GM12878 (cell line): ENCODE results near the gene CARD19. TPM values are rescaled to one million over a fixed set of nuclear protein-coding genes. Genes with fewer than 3 reads are reported as not detected.

Experiments
- CEBPB ChIP-seq, 2 experiments: fragments of 150-350 bp in 1 of 2; IDR thresholded peaks; 2 replicates each; pipeline ENCODE4 v1.6.1; 2012 to 2014; ENCODE audit warnings: low read depth in 2 of 2, low read length in 2 of 2, borderline replicate concordance in 1 of 2, inconsistent platforms in 1 of 2
- EED ChIP-seq: sonication (generic); IDR thresholded peaks from 2 replicates; pipeline ENCODE4 v1.6.1; 2016; ENCODE audit warnings: antibody characterized with exemption, low read depth
- FOS ChIP-seq: IDR thresholded peaks from 3 replicates; pipeline ENCODE4 v1.6.1; 2011; ENCODE audit warnings: borderline replicate concordance; ENCODE audit not compliant: insufficient read length; ENCODE audit errors: extremely low read depth
- FOXM1 ChIP-seq: IDR thresholded peaks from 2 replicates; pipeline ENCODE4 v1.6.1; 2012; ENCODE audit warnings: low read depth, mild to moderate bottlenecking, inconsistent platforms, low read length, moderate library complexity
- HDAC6 ChIP-seq: fragments of 200-600 bp; sonication (generic); IDR thresholded peaks from one replicate; pipeline ENCODE4 v1.8.0; 2017; ENCODE audit warnings: antibody characterized with exemption; ENCODE audit not compliant: unreplicated experiment
- HDGF ChIP-seq: fragments of 450-650 bp; IDR thresholded peaks from 2 replicates; pipeline ENCODE4 v1.6.1; 2016; ENCODE audit warnings: antibody characterized with exemption
- IRF4 ChIP-seq: IDR thresholded peaks from 2 replicates; pipeline ENCODE4 v1.6.1; 2011; ENCODE audit warnings: low read depth, low read length
- MXI1 ChIP-seq: fragments of 150-350 bp; IDR thresholded peaks from 2 replicates; pipeline ENCODE4 v1.6.1; 2011; ENCODE audit warnings: low read depth, mild to moderate bottlenecking, inconsistent platforms, low read length, improper control_type of control experiment
- NBN ChIP-seq: fragments of 450-650 bp; IDR thresholded peaks from 2 replicates; pipeline ENCODE4 v1.6.1; 2016
- NFXL1 ChIP-seq: fragments of 450-650 bp; IDR thresholded peaks from 2 replicates; pipeline ENCODE4 v1.6.1; 2017; ENCODE audit warnings: antibody characterized with exemption, mild to moderate bottlenecking, borderline replicate concordance
- RBBP5 ChIP-seq: fragments of 200-600 bp; sonication (generic); conservative IDR thresholded peaks from 2 replicates; pipeline ENCODE4 v1.6.1; 2016
- SIX5 ChIP-seq: IDR thresholded peaks from 2 replicates; pipeline ENCODE4 v1.6.1; 2011; ENCODE audit warnings: mild to moderate bottlenecking, low read depth, low read length, moderate library complexity; ENCODE audit not compliant: severe bottlenecking
- SP1 ChIP-seq: IDR thresholded peaks from one replicate; pipeline ENCODE4 v1.6.1; 2011; ENCODE audit warnings: low read depth, low read length
- ZBED1 ChIP-seq: IDR thresholded peaks from 2 replicates; pipeline ENCODE4 v1.6.1; 2016; ENCODE audit warnings: borderline replicate concordance
- ZNF384 ChIP-seq: IDR thresholded peaks from 2 replicates; pipeline ENCODE4 v1.6.1; 2012; ENCODE audit warnings: low read depth, mild to moderate bottlenecking, low read length, improper control_type of control experiment, borderline replicate concordance
- ZSCAN29 ChIP-seq: fragments of 450-650 bp; IDR thresholded peaks from 2 replicates; pipeline ENCODE4 v1.6.1; 2017; ENCODE audit warnings: mild to moderate bottlenecking, moderate library complexity
- polyA plus RNA-seq, 11 experiments: library from polyadenylated mRNA; depleted of rRNA in 4 of 11; unstranded in 6 of 11; stranded (reverse) in 5 of 11; fragments of >200 nt; fragmentation: Nextera tagmentation in 4 of 11; fragmentation: Illumina TruSeq in 1 of 11; extraction: Ambion mirVana in 4 of 11; extraction: Trizol in 1 of 11; gene quantifications; 1 replicate in 1 of 11; 2 replicates in 10 of 11; pipeline versions ENCODE4 v1.2.1 to v1.2.3, GENCODE V29; 2011 to 2016; ENCODE audit warnings: inconsistent platforms in 2 of 11, missing spikeins in 2 of 11, low read depth in 1 of 11
- total RNA-seq, 4 experiments: library from RNA; depleted of rRNA in 3 of 4; stranded (reverse); fragments of >200 nt in 3 of 4; fragmentation: Illumina TruSeq in 1 of 4; extraction: Trizol in 1 of 4; gene quantifications; 2 replicates each; pipeline versions ENCODE4 v1.2.1 to v1.2.3, GENCODE V29; 2013 to 2021
- TF ChIP-seq, protein P1 (sequence below): IDR thresholded peaks from 2 replicates; pipeline ENCODE4 v1.6.1; 2012; ENCODE audit warnings: low read depth, low read length, improper control_type of control experiment
- TF ChIP-seq, protein P2 (sequence below): fragments of 450-650 bp; formaldehyde crosslinking; IDR thresholded peaks from 2 replicates; pipeline ENCODE4 v1.5.0; 2022; ENCODE audit warnings: mild to moderate bottlenecking, missing genetic modification characterization
- TF ChIP-seq, protein P3 (sequence below): fragments of 450-650 bp; IDR thresholded peaks from 2 replicates; pipeline ENCODE4 v1.6.1; 2017; ENCODE audit warnings: low read depth, mild to moderate bottlenecking, moderate library complexity
- TF ChIP-seq, protein P4 (sequence below): fragments of 450-650 bp; IDR thresholded peaks from 2 replicates; pipeline ENCODE4 v1.6.1; 2016; ENCODE audit warnings: mild to moderate bottlenecking
- TF ChIP-seq, protein P5 (sequence below): fragments of 450-650 bp; formaldehyde crosslinking; IDR thresholded peaks from 2 replicates; pipeline ENCODE4 v1.4.0; 2020; ENCODE audit warnings: mild to moderate bottlenecking, moderate library complexity

CARD19 gene
- total and polyA plus RNA-seq, 10 of the 15 experiments (the other 5 are each of a cell fraction or from before 2014, with no cell fraction given) = 0.61 to 41.6 (median 19.9) TPM

DNA sequence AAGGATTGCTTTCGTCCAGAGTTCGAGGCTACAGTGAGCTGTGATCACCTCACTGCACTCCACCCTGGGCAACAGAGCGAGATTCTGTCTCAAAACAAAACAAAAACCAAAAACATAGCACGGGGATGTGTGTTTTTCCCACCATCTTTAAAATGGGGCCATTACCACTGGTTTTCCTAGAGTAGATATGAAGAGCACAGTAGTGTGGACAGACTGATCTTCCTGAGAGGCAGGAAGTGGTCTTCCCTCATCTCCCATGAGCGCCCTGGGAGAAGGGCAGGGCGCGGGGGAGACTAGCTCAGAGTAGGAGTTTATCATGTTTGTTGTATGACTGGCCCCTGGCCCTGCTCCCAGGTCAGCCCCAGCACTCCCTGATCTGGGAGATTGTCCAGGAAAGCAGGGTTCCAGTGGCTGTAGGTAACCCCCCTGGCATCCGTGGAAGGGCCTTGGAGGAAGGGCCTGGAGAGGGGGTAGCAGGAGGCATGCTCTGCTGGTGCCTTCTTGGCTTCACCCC is 35.2 kb upstream of the CARD19 start (continued):
- no peak for TF ChIP-seq SP1
- TF ChIP-seq ZNF384 = no peak
- no peak for TF ChIP-seq ZSCAN29
- no peak for TF ChIP-seq ZBED1
- TF ChIP-seq, protein P1, sequence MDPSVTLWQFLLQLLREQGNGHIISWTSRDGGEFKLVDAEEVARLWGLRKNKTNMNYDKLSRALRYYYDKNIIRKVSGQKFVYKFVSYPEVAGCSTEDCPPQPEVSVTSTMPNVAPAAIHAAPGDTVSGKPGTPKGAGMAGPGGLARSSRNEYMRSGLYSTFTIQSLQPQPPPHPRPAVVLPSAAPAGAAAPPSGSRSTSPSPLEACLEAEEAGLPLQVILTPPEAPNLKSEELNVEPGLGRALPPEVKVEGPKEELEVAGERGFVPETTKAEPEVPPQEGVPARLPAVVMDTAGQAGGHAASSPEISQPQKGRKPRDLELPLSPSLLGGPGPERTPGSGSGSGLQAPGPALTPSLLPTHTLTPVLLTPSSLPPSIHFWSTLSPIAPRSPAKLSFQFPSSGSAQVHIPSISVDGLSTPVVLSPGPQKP = no peak
- TF ChIP-seq FOS = no peak
- TF ChIP-seq NFXL1 = no peak
- no peak for TF ChIP-seq HDGF
- TF ChIP-seq EED = peak; percentile 16; the same call in 1 of the 2 replicates
- no peak for TF ChIP-seq FOXM1
- TF ChIP-seq, protein P2, sequence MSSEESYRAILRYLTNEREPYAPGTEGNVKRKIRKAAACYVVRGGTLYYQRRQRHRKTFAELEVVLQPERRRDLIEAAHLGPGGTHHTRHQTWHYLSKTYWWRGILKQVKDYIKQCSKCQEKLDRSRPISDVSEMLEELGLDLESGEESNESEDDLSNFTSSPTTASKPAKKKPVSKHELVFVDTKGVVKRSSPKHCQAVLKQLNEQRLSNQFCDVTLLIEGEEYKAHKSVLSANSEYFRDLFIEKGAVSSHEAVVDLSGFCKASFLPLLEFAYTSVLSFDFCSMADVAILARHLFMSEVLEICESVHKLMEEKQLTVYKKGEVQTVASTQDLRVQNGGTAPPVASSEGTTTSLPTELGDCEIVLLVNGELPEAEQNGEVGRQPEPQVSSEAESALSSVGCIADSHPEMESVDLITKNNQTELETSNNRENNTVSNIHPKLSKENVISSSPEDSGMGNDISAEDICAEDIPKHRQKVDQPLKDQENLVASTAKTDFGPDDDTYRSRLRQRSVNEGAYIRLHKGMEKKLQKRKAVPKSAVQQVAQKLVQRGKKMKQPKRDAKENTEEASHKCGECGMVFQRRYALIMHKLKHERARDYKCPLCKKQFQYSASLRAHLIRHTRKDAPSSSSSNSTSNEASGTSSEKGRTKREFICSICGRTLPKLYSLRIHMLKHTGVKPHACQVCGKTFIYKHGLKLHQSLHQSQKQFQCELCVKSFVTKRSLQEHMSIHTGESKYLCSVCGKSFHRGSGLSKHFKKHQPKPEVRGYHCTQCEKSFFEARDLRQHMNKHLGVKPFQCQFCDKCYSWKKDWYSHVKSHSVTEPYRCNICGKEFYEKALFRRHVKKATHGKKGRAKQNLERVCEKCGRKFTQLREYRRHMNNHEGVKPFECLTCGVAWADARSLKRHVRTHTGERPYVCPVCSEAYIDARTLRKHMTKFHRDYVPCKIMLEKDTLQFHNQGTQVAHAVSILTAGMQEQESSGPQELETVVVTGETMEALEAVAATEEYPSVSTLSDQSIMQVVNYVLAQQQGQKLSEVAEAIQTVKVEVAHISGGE = no peak
- no peak for TF ChIP-seq HDAC6
- TF ChIP-seq NBN = 0 out of 2 replicates have a peak, but pooled peaks have one; percentile 37
- TF ChIP-seq, protein P3, sequence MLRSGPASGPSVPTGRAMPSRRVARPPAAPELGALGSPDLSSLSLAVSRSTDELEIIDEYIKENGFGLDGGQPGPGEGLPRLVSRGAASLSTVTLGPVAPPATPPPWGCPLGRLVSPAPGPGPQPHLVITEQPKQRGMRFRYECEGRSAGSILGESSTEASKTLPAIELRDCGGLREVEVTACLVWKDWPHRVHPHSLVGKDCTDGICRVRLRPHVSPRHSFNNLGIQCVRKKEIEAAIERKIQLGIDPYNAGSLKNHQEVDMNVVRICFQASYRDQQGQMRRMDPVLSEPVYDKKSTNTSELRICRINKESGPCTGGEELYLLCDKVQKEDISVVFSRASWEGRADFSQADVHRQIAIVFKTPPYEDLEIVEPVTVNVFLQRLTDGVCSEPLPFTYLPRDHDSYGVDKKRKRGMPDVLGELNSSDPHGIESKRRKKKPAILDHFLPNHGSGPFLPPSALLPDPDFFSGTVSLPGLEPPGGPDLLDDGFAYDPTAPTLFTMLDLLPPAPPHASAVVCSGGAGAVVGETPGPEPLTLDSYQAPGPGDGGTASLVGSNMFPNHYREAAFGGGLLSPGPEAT = 0 out of 2 replicates have a peak, but pooled peaks have one; percentile 36
- TF ChIP-seq MXI1 = 0 out of 2 replicates have a peak, but pooled peaks have one; percentile 16
- TF ChIP-seq IRF4 = no peak
- TF ChIP-seq RBBP5 = no peak
- no peak for TF ChIP-seq SIX5
- no peak for TF ChIP-seq CEBPB (IDR thresholded peaks at IDR 0.05; ENCODE audit: borderline replicate concordance in 1 of 2, low read depth in 2 of 2, low read length in 2 of 2)
- TF ChIP-seq, protein P4, sequence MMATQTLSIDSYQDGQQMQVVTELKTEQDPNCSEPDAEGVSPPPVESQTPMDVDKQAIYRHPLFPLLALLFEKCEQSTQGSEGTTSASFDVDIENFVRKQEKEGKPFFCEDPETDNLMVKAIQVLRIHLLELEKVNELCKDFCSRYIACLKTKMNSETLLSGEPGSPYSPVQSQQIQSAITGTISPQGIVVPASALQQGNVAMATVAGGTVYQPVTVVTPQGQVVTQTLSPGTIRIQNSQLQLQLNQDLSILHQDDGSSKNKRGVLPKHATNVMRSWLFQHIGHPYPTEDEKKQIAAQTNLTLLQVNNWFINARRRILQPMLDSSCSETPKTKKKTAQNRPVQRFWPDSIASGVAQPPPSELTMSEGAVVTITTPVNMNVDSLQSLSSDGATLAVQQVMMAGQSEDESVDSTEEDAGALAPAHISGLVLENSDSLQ = no peak
- TF ChIP-seq, protein P5, sequence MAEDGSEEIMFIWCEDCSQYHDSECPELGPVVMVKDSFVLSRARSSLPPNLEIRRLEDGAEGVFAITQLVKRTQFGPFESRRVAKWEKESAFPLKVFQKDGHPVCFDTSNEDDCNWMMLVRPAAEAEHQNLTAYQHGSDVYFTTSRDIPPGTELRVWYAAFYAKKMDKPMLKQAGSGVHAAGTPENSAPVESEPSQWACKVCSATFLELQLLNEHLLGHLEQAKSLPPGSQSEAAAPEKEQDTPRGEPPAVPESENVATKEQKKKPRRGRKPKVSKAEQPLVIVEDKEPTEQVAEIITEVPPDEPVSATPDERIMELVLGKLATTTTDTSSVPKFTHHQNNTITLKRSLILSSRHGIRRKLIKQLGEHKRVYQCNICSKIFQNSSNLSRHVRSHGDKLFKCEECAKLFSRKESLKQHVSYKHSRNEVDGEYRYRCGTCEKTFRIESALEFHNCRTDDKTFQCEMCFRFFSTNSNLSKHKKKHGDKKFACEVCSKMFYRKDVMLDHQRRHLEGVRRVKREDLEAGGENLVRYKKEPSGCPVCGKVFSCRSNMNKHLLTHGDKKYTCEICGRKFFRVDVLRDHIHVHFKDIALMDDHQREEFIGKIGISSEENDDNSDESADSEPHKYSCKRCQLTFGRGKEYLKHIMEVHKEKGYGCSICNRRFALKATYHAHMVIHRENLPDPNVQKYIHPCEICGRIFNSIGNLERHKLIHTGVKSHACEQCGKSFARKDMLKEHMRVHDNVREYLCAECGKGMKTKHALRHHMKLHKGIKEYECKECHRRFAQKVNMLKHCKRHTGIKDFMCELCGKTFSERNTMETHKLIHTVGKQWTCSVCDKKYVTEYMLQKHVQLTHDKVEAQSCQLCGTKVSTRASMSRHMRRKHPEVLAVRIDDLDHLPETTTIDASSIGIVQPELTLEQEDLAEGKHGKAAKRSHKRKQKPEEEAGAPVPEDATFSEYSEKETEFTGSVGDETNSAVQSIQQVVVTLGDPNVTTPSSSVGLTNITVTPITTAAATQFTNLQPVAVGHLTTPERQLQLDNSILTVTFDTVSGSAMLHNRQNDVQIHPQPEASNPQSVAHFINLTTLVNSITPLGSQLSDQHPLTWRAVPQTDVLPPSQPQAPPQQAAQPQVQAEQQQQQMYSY (CRISPR knock-in tag) = no peak
